Measurements from ENCODE around the gene CACNA1S. TPM values are rescaled to one million over a fixed set of nuclear protein-coding genes. Genes with fewer than 3 reads are reported as not detected.

The CACNA1S gene
- total and polyA plus RNA-seq, 2 of the 4 experiments (the other 2 are of a cell fraction) = not detected

DNA sequence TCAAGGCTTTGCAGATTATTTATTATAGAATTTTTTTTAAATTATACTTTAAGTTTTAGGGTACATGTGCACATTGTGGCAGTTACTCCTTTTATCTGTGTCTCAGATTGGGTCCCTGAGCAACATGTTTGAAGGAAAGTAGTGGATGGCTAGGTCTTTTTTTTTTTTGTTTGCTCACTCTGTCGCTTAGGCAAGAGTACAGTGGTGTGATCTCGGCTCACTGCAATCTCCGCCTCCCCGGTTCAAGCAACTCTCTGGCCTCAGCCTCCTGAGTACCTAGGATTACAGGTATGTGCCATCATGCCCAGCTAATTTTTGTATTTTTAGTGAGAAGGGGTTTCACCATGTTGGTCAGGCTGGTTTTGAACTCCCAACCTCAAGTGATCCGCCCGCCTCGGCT, 49.1 kb downstream of the CACNA1S start:
- peaks cover 70% of the 10 kb centered on the region for H3K27me3 ChIP-seq (ENCODE audit: control insufficient read depth, insufficient read depth, low read length)
- no peak overlapping the region for H3K56ac ChIP-seq (ENCODE audit: extremely low read depth, insufficient read depth, low read length)
- H3K79me1 ChIP-seq (ENCODE audit: low read depth in 1 of 2, low read length in 2 of 2) = no peaks in the 10 kb centered on the region
- no TSS peak for BruUV-seq (replicated peaks)
- H2BK20ac ChIP-seq (ENCODE audit: low read depth, low read length) = no peak overlapping the region
- DNase-seq (no peak), ATAC-seq (ENCODE audit: low read depth) (no peak)
- no peak overlapping the region for H3K4ac ChIP-seq (ENCODE audit: low read depth, low read length)
- H2AFZ ChIP-seq (replicated peaks; ENCODE audit: low read length, poor library complexity) = no peak overlapping the region
- H3K36me3 ChIP-seq (ENCODE audit: control insufficient read depth, insufficient read depth, low read length) = no peaks in the 10 kb centered on the region
- no peak overlapping the region for H2AK5ac ChIP-seq (ENCODE audit: low read depth, low read length)
- intact Hi-C loops (cut with micrococcal nuclease) (no loop called here), dilution Hi-C loops (cut with HindIII; ENCODE audit: low sequenced_read_pairs, unreplicated experiment) (no loop called here), in situ Hi-C loops (cut with MboI; ENCODE audit: low sequenced_read_pairs) (no loop called here)
- H4K20me1 ChIP-seq (ENCODE audit: insufficient read depth, low read length) = no peaks in the 10 kb centered on the region
- no peak overlapping the region for H3K23ac ChIP-seq (ENCODE audit: low read depth, low read length)
- WGBS, 2 experiments (ENCODE audit: extremely low coverage in 2 of 2, insufficient read length in 1 of 2) = 94% methylated on average over 3 of the region's 7 CpGs; no CpG with 5 or more reads in 1 of the 2 experiments
- H2BK5ac ChIP-seq (ENCODE audit: low read depth, low read length, poor library complexity, severe bottlenecking) = no peak overlapping the region
- POLR2A ChIA-PET (ENCODE audit: unreplicated experiment) = no interaction called here
- no peak overlapping the region for H2BK120ac ChIP-seq (ENCODE audit: low read depth, low read length)
- H3K9me3 ChIP-seq (ENCODE audit: control insufficient read depth, insufficient read depth, low read length) = no peaks in the 10 kb centered on the region
- CTCF ChIA-PET = no interaction called here
- no peak overlapping the region for H3K27ac ChIP-seq (ENCODE audit: insufficient read depth, low read length)
- TF ChIP-seq MXI1 (IDR thresholded peaks at IDR 0.05; ENCODE audit: borderline replicate concordance, low read depth, low read length) = no peak
- no peak for TF ChIP-seq CHD1 (IDR thresholded peaks at IDR 0.05; ENCODE audit: low read depth, low read length)
- TF ChIP-seq FOS (IDR thresholded peaks at IDR 0.05; ENCODE audit: low read depth, low read length) = no peak
- TF ChIP-seq, protein P1, sequence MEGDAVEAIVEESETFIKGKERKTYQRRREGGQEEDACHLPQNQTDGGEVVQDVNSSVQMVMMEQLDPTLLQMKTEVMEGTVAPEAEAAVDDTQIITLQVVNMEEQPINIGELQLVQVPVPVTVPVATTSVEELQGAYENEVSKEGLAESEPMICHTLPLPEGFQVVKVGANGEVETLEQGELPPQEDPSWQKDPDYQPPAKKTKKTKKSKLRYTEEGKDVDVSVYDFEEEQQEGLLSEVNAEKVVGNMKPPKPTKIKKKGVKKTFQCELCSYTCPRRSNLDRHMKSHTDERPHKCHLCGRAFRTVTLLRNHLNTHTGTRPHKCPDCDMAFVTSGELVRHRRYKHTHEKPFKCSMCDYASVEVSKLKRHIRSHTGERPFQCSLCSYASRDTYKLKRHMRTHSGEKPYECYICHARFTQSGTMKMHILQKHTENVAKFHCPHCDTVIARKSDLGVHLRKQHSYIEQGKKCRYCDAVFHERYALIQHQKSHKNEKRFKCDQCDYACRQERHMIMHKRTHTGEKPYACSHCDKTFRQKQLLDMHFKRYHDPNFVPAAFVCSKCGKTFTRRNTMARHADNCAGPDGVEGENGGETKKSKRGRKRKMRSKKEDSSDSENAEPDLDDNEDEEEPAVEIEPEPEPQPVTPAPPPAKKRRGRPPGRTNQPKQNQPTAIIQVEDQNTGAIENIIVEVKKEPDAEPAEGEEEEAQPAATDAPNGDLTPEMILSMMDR (conservative IDR thresholded peaks at IDR 0.05; ENCODE audit: low read depth, low read length) = no peak
- TF ChIP-seq MAZ (IDR thresholded peaks at IDR 0.05; ENCODE audit: borderline replicate concordance, low read depth, low read length) = no peak
- no peak for TF ChIP-seq NFE2L2 (IDR thresholded peaks at IDR 0.05; ENCODE audit: low read depth, low read length)
- TF ChIP-seq RAD21 (IDR thresholded peaks at IDR 0.05; ENCODE audit: low read length) = no peak
- TF ChIP-seq, protein P2, sequence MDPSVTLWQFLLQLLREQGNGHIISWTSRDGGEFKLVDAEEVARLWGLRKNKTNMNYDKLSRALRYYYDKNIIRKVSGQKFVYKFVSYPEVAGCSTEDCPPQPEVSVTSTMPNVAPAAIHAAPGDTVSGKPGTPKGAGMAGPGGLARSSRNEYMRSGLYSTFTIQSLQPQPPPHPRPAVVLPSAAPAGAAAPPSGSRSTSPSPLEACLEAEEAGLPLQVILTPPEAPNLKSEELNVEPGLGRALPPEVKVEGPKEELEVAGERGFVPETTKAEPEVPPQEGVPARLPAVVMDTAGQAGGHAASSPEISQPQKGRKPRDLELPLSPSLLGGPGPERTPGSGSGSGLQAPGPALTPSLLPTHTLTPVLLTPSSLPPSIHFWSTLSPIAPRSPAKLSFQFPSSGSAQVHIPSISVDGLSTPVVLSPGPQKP (IDR thresholded peaks at IDR 0.05; ENCODE audit: borderline replicate concordance, low read depth, low read length) = no peak
- no peak for TF ChIP-seq BHLHE40 (IDR thresholded peaks at IDR 0.05; ENCODE audit: low read depth, low read length)
- H3K14ac ChIP-seq (replicated peaks; ENCODE audit: low read depth, low read length) = no peak overlapping the region
- no peak overlapping the region for H3K18ac ChIP-seq (ENCODE audit: low read depth, low read length)
- H3K9me1 ChIP-seq (ENCODE audit: insufficient read depth, low read length) = no peaks in the 10 kb centered on the region
- no peak overlapping the region for H3K4me2 ChIP-seq (ENCODE audit: low read depth, low read length)
- H4K5ac ChIP-seq (ENCODE audit: low read depth, low read length) = no peak overlapping the region
- H3K4me3 ChIP-seq (ENCODE audit: insufficient read depth, low read depth, low read length) = no peak overlapping the region
- H3K4me1 ChIP-seq (ENCODE audit: control insufficient read depth, insufficient read depth, low read length) = no peaks in the 10 kb centered on the region
- H4K8ac ChIP-seq (ENCODE audit: low read depth in 2 of 2, low read length in 2 of 2) = no peak overlapping the region
- no peak overlapping the region for H3K9ac ChIP-seq (ENCODE audit: low read depth, low read length)
- H4K91ac ChIP-seq (ENCODE audit: insufficient read depth, low read depth, low read length) = no peak overlapping the region
- no peak overlapping the region for H2AK9ac ChIP-seq (replicated peaks; ENCODE audit: low read depth, low read length, poor library complexity)
- H2BK15ac ChIP-seq (ENCODE audit: low read depth, low read length) = no peak overlapping the region

Measured in IMR-90 (cell line).